NCI-H446 (cell line): Measurements from ENCODE around the gene PKP4.

Source experiments
- DNase-seq, 2 experiments: peaks; one replicate each; lab custom pipeline; 2025; lab: John Stamatoyannopoulos, UW

PKP4 gene

DNA sequence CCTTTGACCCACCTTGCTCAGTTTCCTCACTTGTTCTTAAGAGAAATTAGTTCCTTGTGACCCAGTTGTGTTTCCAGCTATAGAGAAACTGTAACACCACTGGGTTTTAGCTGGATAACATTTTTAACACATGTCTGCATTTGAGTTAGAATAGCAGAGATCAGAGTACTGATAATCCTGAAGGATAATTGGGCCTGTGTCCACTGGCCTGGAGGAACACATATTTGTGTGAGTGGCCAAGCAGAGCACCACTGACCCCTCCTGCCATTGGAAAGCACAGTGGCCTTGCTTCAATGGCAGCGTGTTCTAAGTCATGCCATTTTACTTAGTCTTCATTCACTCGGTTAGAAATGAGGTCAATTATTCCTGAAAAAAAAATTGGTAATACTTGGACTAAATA lies 42.6 kb downstream of the PKP4 start:
- DNase-seq, result no peak

DNA sequence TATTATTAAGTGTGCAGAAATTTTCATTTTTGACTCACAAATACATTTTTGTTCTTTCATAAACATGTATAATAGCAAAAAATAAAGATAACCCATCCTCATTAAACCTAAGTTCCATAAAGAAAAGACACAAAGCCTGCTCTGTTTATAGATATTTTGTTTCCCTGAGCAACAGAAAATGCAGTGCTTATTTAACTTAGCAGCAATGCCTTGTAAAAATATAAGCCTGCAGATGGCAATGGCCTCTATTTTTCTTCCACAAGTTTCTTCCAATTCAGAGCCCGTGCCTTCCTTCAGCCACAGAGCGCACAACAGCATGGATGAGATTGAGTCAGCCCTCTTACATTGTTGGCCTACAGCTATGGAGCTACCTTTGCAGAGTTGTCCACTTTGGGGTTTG lies 43.6 kb downstream of the PKP4 start:
- DNase-seq, result no peak

DNA sequence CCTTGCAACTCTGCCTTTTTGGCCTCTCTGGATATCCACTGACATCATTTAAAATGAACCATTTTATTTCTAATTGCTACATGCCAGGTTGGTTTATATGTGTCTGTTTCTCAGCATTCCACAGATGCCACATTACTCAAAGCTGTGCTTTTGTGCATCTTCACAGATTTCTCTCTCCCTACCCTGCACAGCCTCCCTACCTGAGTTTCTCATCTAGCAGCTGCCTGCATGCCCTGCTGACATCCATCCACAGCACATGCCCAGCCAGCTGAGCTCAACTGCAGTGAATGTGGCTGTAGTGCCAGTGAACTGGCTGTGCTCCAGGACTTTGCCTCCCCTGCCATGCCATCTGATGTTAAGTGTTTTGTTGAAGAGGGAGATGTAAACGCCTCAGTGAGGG lies 44.5 kb downstream of the PKP4 start:
- DNase-seq, result peak in 1 of 2 experiments; percentile 24

DNA sequence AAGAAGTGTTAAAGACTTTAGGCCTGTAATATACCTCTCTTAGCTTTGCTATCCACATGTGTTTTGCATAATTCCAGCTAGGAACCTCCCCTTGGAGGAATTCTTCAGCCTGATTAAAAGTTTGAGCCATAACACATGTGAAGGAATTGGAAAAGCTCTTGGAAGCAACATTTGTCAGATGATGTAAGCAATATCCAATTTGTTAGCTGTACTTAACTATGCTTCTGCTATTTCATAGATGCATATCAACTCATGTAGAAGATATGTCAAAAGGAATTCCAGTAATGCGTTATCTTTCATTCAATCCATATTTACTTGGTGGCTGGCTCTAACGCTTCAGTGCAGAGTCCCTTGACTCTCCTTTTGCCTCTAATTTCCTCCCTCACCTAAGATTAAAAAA lies 46.2 kb downstream of the PKP4 start:
- no peak for DNase-seq

DNA sequence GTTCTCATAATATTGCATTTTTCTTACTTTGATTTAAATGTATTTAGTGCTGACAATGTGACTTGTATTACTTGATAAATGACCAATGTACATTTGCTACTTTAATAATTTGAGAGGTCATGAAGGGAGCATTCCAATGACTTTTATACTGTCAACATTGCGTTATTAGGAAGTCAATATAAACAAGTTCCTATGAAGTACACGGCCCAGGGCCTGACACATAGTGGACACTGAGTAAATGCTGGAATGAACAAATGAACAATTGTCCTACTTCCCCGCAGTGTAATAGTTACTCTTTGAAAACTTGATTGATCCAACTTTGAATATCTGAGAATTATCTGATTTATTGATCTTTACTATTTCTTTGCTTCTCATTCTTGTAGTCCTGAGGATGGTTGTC lies 47.3 kb downstream of the PKP4 start:
- DNase-seq, result no peak

DNA sequence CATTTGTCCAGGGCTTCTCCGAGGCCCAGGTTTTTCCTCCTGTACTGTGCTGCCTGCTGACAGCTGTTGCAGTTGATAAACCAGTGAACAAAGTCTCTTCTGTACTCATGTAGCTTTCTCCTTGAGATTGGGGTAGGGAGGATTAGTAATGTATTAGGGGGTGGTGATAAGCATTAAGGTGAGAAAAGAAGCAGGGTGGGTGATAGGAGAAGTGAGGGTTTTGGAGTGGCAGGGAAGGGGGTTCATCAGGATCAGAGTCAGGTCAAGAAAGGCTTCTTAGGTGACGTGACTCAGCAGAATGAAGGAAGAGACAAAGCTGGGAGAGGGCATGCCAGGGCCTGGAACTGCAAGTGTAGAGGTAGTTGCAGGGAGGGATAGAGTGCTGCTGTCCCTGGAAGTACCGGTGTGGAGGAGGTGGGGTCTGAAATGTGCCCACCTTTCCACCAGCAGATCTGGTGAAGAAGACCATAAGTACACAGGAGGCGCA lies 48.7 kb downstream of the PKP4 start:
- DNase-seq, result no peak

DNA sequence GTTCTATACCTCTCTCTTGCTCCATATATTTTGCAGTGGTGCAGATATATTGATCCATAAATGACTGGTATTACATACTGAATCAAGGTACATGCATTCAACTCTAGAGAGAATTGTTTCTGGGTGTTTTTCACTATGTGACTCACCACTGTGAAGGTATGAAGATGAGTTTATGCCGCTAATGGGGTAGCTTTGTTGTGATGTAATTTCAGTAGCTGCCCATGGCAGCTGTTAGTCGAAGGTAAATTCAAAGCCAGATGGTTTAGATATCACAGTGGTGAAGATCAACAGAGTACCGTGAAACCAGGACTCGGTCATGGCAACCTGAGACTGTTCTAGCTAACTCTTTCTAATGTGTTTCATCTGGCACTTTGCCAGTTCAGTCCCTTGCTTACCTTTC lies 50.4 kb downstream of the PKP4 start:
- no peak for DNase-seq

DNA sequence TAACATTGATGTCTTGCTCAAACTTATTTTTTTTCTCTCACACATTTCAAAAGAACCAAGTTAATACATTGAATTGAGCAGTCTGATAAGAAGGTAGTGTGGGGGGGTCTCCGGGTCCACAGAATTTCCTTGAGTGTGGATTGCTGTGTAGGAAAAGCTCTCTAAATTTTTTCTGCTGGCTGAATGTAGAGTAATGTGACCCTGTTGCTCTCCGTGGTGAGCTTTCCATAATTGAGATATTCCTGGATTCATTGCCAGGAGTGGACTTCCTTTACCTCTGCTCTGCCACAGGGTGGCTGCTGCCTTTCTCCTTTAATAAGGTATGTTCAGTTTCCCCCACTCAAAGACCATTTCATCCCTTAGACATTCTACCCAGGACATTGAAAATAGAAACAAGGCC lies 50.9 kb downstream of the PKP4 start:
- DNase-seq, result no peak

DNA sequence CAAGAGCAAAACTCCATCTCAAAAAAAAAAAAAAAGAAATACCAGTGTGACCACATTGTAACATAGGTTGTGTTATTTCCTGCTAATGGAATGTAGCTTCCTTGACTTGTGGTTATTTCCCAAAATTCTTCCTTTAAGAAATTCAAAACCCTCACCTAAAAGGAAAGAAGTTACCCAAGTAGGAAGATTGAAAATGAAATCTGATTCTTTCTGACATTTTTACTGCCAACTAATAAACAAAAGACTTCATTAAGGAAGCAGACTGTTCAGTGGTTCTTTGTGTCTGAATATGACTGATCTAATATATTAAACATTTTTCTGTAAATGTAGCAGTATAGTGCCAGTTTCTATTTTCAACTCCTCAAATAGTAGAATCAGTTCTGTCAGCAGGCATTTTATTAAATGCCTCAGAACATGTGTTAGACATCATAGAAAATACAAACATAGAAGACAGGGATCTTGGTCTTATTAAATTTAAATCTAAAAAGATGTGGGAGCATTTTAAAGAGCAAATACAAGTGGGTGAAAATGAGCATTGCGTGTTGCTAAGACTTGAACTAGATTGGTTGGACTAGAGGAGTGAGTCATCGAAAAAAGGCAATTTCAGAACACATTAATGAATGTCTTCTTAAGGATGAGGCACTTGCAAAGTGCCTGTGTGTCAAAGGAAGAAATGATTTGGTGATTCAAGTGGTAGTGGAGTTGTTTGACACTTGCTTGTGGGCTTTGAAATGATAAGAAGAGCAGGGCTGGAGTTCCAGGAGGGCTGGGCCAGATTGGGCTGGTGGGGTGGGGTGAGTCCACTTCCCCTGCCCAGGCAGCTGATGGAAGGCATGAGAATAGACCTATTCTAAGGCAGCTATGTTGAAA lies 53.4 kb downstream of the PKP4 start:
- DNase-seq, result no peak

DNA sequence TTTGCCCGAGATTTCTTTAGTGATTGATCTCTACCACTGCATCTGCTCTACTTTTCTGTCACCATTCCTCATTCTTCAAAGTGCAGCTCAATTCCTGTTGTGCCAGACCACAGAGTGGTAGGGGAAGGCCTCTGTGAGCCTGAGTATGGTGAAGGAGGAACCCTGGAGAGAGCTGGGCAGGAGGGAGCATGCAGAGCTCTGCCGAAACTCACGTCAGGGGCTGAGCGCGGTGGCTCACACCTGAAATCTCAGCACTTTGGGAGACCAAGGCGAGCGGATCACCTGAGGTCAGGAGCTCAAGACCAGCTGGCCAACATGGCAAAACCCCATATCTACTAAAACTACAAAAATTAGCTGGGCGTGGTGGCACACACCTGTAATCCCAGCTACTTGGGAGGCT lies 54.1 kb downstream of the PKP4 start:
- no peak for DNase-seq

DNA sequence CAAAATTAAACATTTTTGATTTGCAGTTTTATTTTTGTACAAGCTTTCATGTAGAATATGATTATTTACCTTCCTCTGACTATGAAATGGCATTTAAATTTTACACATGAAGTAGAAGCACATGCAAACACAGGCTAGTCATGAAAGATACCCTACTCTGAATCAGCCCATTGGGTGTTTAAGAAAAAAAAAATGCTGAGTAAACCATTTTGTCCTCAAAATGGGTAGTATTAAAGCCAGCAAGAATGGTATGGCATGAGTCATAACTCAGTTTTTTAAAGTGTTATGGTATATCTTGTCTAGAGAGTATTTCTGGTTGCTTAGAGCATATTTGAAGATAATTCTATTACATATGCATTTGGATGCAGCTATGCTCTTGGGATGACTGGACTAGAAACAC lies 55.0 kb downstream of the PKP4 start:
- no peak for DNase-seq

DNA sequence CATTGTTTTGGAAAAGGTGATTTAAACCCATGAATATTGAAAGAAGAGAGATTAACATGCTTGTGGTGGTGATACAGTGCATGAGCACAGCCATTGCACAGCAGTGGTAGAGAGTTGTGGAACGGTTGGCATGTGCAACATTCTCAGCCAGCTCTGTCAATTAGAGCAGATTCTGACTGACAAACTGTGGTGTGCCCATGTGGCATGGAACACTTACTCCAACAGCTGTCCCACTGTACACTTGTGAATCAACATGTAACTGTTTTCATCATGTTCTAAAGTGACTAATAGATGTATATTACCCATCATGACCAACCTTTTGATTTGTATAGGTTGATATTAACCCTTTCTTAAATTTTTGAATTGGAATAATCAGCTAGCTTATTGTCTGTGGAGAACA lies 55.6 kb downstream of the PKP4 start:
- no peak for DNase-seq

DNA sequence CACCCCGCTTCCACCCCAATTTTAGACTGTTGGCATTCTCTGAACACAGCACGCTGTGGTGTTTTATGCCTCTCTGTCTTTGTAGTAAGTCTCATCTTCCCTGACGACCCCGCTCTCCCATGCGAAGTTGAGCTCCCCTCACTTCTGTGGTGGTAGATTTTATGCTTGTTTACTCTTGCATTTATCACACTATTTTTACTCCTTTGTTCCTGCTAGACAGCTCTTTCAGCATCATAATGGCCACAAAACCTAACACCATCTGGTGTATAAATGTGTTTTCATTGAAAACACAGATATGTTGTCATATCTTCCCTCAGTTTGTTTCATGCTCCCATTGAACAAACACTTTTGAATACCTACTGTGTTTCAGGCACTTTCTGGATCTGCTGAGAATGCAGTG lies 57.1 kb downstream of the PKP4 start:
- peak in 1 of 2 experiments; percentile 19 for DNase-seq

DNA sequence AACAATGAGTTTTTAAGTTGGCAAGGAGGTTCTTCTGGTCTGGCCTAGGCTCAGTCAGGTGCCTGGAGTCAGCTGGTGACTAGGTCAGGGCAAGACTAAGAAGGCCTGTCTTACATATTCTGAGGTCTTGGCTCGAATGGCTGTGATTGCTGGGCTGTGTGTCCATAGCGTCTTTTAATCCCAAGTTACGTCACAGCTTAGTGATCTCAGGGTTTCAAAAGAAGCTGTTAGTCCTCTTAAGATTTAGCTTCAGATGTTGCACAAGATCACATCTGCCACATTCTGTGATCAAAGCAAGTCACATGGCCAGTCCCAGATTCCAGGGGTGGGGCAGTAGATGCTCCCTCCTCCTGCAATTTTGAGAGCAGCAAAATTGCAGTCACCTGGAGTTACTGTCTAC lies 61.3 kb downstream of the PKP4 start:
- DNase-seq, result no peak

DNA sequence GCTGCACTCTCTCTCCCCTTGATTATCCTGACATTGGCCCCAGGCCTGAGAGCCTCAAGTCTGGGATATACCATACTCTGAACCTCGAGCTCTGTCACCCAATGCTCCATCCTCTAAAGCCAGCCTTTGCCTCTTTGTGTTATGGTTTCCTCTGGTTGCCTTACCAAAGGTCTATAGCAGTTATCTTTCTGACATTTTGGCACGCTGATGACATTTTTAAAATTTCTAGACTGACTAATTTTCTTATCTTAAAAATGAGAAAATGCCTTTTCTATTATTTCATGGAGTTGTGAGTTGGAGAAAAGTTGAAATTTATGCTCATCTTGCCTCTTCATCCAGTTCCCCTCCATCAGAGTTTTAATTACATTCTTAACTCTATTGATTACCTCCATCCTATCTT lies 62.7 kb downstream of the PKP4 start:
- no peak for DNase-seq

DNA sequence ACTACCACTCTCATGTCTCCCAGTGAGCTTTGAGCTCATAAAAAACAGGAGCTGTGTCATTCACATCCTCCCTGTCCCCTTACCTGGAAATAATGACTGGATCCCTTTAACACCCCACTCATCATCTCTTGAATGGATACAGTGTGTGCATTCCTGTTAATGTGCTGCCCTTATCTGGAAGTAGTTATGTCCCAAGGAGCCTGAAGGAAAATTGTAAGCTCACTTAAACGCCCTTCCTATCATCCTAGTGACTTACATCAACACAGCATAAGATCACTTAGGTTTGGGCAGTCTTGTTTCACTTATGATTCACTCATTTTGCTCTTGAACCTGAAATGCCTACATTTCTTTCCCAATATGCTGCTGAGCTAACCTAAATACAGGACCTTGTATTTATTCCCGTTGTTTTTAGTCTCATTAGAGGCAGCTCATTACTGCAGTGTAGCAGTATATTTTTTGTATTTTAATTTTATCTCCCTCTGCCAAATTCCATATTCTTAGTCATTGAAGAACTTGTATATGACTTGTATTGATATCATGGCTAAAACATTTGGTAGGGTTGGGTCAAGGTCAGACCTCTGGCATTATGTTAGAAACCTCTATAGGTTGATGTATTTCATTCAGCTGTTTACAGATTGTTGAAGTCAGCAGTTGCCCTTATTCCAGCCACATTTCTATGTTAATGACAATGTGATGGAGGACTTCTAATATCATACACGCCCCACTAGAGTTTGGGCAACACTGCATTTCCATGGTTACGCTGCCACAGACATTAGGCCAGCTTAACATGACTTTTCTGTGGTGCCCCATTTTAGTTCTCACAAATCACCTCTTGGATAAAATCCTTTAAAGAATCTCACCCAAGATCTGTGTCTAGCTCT lies 72.9 kb downstream of the PKP4 start:
- no peak for DNase-seq

DNA sequence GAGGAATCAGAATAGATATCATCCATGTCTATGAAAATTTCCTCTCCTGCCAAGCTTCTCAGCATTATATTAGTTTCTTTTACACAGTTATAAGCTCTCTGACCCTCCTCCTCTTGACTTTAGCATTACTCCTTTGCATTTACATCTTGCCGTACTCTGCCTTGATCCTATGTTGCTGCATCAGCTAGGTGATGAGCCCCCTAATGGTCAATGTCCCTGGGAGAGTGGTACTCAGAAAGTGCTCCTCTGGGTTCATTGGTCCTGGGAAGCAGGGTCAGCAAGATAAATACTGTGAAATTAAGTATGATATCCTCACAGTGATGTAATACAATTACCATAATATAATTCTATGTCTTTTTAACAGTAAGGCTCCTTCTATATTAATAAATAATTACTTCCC lies 74.1 kb downstream of the PKP4 start:
- no peak for DNase-seq

DNA sequence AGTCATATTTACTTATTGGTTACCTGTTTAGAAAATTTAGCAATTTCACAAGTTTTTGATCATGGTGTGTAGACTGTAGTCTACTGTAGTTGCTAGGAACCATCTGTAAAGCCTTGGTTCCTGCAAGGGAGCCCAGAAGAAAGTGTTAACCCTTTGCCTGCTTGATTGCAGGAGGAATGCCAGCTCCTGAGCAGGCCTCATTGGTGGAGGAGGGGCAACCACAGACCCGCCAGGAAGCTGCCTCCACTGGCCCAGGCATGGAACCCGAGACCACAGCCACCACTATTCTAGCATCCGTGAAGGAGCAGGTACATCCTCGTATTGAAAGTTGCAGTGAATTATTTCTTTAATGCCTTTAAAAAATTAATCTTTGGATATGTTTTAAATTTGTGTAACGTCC lies 76.3 kb downstream of the PKP4 start:
- no peak for DNase-seq

DNA sequence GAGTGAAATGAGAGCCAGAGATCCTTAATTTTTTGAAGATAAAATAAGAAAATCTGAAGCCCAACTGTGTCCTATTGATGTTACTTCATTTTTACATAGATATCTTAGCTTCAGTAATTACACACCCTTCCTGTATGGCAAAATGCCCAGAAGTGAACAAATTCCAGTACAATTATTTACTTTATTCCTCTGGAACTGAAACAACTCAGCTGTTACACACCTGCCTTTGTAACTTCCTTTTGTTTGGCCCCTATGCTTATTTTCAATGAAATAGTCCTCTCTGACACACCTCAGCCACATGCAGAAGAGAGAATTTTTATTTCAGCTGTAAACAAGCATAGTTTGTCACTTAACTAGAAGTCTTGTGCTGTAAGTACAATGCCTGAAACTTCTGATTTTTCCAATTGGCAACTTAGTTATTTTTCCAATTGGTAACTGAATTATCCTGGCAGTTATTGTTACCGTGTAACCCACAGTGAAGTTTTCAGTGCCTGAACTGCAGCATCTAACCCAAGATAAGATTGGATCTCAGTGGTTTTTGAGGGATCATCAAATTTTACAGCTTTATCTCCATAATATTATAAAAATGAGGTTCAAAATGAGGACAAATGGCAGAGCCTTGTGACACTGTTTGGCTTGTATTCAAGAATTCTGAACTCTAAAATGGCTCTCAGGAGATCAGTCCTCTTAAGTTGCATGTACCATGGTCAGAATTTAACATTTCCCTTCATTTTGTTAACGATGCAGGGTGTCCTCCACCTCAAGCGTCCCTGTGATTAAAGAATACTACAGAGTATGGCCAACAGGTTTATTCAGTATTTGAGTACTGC lies 82.6 kb downstream of the PKP4 start:
- DNase-seq, result peak in 1 of 2 experiments; percentile 50

DNA sequence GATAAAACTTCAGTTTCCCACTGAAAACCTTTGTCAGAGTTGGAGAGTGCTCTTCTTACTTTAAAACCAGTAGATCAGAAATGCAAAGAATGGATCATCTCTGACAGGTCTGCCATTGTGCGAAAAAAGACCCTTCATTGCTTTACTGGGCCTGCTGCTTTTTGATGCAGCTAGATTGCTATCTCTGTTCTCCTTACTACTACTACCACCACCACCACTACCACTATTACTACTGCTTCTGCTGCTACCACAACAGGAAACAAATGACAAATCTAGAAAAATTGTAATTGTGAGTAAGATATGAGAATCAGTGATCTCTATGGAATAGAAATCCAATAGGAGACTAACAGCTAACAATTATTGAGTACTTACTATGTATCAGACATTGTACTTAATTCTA lies 85.8 kb downstream of the PKP4 start:
- DNase-seq, result no peak

DNA sequence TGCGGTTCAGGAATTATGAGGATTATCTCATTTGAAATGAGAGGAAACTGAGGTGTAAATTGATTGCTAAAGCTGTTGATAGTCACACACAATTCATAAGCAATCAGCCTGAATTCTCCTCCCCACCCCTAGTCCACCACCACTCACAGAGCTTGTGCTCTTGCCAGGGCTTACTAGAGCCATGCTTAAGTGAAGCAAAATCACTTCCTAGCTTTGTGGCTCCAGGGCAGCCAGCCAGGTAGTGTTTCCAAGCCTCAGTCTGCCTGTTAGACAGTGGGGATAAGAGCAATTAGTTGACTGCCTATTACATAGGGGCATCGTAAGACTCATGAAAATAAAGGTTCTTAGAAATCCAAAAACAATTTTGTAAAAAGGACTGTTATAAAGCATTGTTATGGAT lies 87.2 kb downstream of the PKP4 start:
- DNase-seq, result peak in 1 of 2 experiments; percentile 8

DNA sequence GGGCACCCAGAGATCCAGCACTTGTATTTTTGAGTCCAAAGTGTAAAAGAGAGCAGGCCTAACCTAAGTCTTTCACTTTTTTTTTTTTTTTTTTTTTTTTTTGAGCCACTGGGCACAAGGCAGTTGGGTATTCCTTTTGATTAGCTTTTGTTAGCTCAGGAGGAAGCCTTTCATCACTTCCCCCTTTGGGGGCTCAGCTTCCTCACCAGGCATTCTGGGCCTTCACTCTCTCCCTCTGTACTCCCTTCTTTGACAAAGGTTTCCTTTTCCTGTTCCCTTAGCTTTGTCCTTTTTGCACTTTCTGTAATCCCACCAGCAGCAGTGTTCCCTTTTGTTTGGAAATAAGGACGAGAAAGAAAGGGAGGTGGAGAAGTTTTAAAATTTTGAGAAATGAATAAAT lies 88.2 kb downstream of the PKP4 start:
- DNase-seq, result no peak
